Pulmonary artery endothelial cell (primary cell): Measurements from ENCODE around the gene SAMM50. TPM values are rescaled to one million over a fixed set of nuclear protein-coding genes. Genes with fewer than 3 reads are reported as not detected.

ENCODE experiments used
- DNase-seq: peaks from one replicate; pipeline ENCODE4 v3.0.0-alpha.2; 2011; ENCODE audit warnings: low read depth, low spot score
- total RNA-seq: library from RNA; depleted of rRNA; stranded (reverse); fragments of >200 nt; gene quantifications from 2 replicates; pipeline ENCODE4 v1.2.3, GENCODE V29; 2014

SAMM50 gene
- total RNA-seq, 1 donor from 2014 or later = 57.3 TPM

- DNase-seq = no peak
These were observed 21.9 kb downstream of the SAMM50 start for GRCh38 chr22:43976861-43977795.

GRCh38 chr22:43978558-43978957, 23.3 kb downstream of the SAMM50 start:
- no peak for DNase-seq

- DNase-seq = no peak
These were observed 25.3 kb downstream of the SAMM50 start for GRCh38 chr22:43980579-43980978.

- no peak for DNase-seq
These were observed 25.8 kb downstream of the SAMM50 start for GRCh38 chr22:43980996-43981395.

- no peak for DNase-seq
These were observed 28.6 kb downstream of the SAMM50 start for GRCh38 chr22:43983808-43984207.

GRCh38 chr22:43985532-43985931, 30.3 kb downstream of the SAMM50 start:
- DNase-seq = no peak

GRCh38 chr22:43988116-43988820, 33.0 kb downstream of the SAMM50 start:
- DNase-seq = no peak

- DNase-seq = no peak
These were observed 33.7 kb downstream of the SAMM50 start for GRCh38 chr22:43988960-43989359.

GRCh38 chr22:43990044-43990443, 34.8 kb downstream of the SAMM50 start:
- no peak for DNase-seq

- DNase-seq = no peak
These were observed 36.2 kb downstream of the SAMM50 start for GRCh38 chr22:43991316-43992020.

GRCh38 chr22:43992331-43992821, 37.1 kb downstream of the SAMM50 start:
- no peak for DNase-seq

GRCh38 chr22:43993072-43993760, 38.0 kb downstream of the SAMM50 start:
- DNase-seq = peak; percentile 29

- no peak for DNase-seq
These were observed 38.8 kb downstream of the SAMM50 start for GRCh38 chr22:43994006-43994405.

- DNase-seq = no peak
These were observed 39.2 kb downstream of the SAMM50 start for GRCh38 chr22:43994416-43994815.

- no peak for DNase-seq
These were observed 39.9 kb downstream of the SAMM50 start for GRCh38 chr22:43995057-43995685.

- no peak for DNase-seq
These were observed 40.5 kb downstream of the SAMM50 start for GRCh38 chr22:43995798-43996169.

- DNase-seq = no peak
These were observed 41.1 kb downstream of the SAMM50 start for GRCh38 chr22:43996170-43996980.

- no peak for DNase-seq
These were observed 41.7 kb downstream of the SAMM50 start for GRCh38 chr22:43996981-43997265.

GRCh38 chr22:43998679-43999264, 43.5 kb downstream of the SAMM50 start:
- DNase-seq = no peak

- DNase-seq = no peak
These were observed 44.1 kb downstream of the SAMM50 start for GRCh38 chr22:43999378-43999777.
